ENCODE data around the gene WIPI1. TPM values are rescaled to one million over a fixed set of nuclear protein-coding genes. Genes with fewer than 3 reads are reported as not detected.

The WIPI1 gene
- total and polyA plus RNA-seq, 2 experiments from 2014 or later, result 67.4 to 79.6 TPM

DNA sequence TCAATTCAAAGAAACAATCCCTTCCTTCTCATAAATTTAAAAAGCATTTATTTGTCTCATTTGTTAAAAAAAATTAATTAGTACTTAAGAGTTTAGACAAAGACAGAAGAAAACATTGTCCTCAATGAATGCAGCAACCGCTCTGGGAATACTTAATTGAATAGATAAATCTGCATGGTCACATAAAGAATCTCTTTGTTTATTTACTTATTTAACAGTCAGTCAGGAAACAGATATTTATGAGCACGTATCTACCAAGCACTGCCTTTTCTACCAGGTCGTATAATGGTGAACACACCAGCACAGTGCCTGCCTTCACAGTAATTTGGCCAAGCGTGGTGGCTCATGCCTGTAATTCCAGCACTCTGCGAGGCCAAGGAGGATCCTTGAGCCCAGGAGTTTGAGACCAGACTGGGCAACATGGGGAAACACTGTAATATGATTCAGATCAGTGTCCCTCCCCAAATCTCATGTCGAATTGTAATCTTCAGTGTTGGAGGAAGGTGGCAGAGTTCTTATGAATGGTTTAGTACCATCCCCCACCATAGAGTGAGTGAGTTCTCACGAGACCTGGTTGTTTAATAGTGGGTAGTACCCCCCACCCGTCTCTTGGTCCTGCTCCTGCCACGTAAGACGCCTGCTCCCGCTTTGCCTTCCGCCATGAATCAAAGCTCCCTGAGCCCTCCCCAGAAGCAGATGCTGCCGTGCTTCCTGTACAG lies 8.1 kb downstream of the WIPI1 start:
- Histone ChIP-seq H3K27ac (no peak overlapping the region), H3K4me2 (no peak overlapping the region), H3K36me3 (replicated peaks; ENCODE audit: insufficient read depth, low read depth) (no peaks in the 10 kb centered on the region), H3K4me1 (ENCODE audit: insufficient read depth) (no peaks in the 10 kb centered on the region), H2AFZ (no peak overlapping the region), H3K9me2 (replicated peaks; ENCODE audit: insufficient read depth) (no peaks in the 10 kb centered on the region), H3K9me3 (ENCODE audit: low read depth) (no peaks in the 10 kb centered on the region), H3K4me3 (no peak overlapping the region), H3K27me3 (no peaks in the 10 kb centered on the region), H3K79me2 (peaks cover 17% of the 10 kb centered on the region), H4K20me1 (ENCODE audit: insufficient read depth, poor library complexity, severe bottlenecking) (no peaks in the 10 kb centered on the region)
- TF ChIP-seq EZH2 (IDR thresholded peaks at IDR 0.05; ENCODE audit: borderline replicate concordance) (no peak), EZH2phosphoT487 (IDR thresholded peaks at IDR 0.05; ENCODE audit: low read depth, severe bottlenecking, unreplicated experiment) (no peak)
- TF ChIP-seq, protein P1, sequence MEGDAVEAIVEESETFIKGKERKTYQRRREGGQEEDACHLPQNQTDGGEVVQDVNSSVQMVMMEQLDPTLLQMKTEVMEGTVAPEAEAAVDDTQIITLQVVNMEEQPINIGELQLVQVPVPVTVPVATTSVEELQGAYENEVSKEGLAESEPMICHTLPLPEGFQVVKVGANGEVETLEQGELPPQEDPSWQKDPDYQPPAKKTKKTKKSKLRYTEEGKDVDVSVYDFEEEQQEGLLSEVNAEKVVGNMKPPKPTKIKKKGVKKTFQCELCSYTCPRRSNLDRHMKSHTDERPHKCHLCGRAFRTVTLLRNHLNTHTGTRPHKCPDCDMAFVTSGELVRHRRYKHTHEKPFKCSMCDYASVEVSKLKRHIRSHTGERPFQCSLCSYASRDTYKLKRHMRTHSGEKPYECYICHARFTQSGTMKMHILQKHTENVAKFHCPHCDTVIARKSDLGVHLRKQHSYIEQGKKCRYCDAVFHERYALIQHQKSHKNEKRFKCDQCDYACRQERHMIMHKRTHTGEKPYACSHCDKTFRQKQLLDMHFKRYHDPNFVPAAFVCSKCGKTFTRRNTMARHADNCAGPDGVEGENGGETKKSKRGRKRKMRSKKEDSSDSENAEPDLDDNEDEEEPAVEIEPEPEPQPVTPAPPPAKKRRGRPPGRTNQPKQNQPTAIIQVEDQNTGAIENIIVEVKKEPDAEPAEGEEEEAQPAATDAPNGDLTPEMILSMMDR (IDR thresholded peaks at IDR 0.05; ENCODE audit: poor library complexity), result no peak
- no peak for DNase-seq (ENCODE audit: low spot score)
- WGBS (ENCODE audit: low lambda C conversion rate, missing lambda C conversion rate), result 95% methylated on average over 13 of the region's 13 CpGs

GRCh38 chr17:68446626-68447041 lies 10.7 kb downstream of the WIPI1 start:
- no peak for DNase-seq (ENCODE audit: low spot score)
- Histone ChIP-seq H3K27ac (no peak overlapping the region), H4K20me1 (ENCODE audit: insufficient read depth, poor library complexity, severe bottlenecking) (no peaks in the 10 kb centered on the region), H3K9me2 (replicated peaks; ENCODE audit: insufficient read depth) (no peaks in the 10 kb centered on the region), H3K4me2 (no peak overlapping the region), H3K4me3 (no peak overlapping the region), H3K36me3 (replicated peaks; ENCODE audit: insufficient read depth, low read depth) (no peaks in the 10 kb centered on the region), H3K4me1 (ENCODE audit: insufficient read depth) (peaks cover 4% of the 10 kb centered on the region), H3K9me3 (ENCODE audit: low read depth) (no peaks in the 10 kb centered on the region), H3K79me2 (no peaks in the 10 kb centered on the region), H2AFZ (no peak overlapping the region), H3K27me3 (no peaks in the 10 kb centered on the region)
- WGBS (ENCODE audit: low lambda C conversion rate, missing lambda C conversion rate), result 90% methylated on average over 9 of the region's 9 CpGs
- TF ChIP-seq, protein P1 (IDR thresholded peaks at IDR 0.05; ENCODE audit: poor library complexity), result no peak
- TF ChIP-seq EZH2 (IDR thresholded peaks at IDR 0.05; ENCODE audit: borderline replicate concordance) (no peak), EZH2phosphoT487 (IDR thresholded peaks at IDR 0.05; ENCODE audit: low read depth, severe bottlenecking, unreplicated experiment) (no peak)

DNA sequence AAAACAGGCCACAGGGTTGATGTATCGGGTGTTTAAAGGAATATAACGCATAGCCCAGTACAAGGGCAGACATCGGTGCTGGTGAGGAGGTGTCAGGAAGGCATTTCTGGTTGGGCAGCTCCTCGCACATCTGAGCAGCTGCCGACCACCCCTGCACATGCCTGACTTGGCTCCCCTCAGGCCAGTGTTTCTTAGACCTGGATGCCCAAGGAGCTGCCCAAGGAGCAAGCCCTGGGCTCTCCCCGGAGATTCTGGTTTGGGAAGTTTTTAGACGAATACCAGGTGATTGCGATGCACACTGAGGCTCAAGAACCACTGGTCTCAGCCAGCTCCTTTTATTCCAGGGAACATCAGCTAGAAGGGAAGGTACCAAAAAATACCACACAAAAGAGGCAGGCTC lies 11.6 kb downstream of the WIPI1 start:
- H4K20me1 ChIP-seq (ENCODE audit: insufficient read depth, poor library complexity, severe bottlenecking), result no peaks in the 10 kb centered on the region
- H3K4me2 ChIP-seq, result no peak overlapping the region
- whole genome bisulfite sequencing (ENCODE audit: low lambda C conversion rate, missing lambda C conversion rate), result 72% methylated on average over 8 of the region's 8 CpGs
- H3K27me3 ChIP-seq, result no peaks in the 10 kb centered on the region
- no peak overlapping the region for H3K4me3 ChIP-seq
- no peaks in the 10 kb centered on the region for H3K9me2 ChIP-seq (replicated peaks; ENCODE audit: insufficient read depth)
- no peaks in the 10 kb centered on the region for H3K9me3 ChIP-seq (ENCODE audit: low read depth)
- no peak overlapping the region for H3K27ac ChIP-seq
- H3K79me2 ChIP-seq, result no peaks in the 10 kb centered on the region
- no peak overlapping the region for H2AFZ ChIP-seq
- DNase-seq (ENCODE audit: low spot score), result no peak
- peaks cover 13% of the 10 kb centered on the region for H3K4me1 ChIP-seq (ENCODE audit: insufficient read depth)
- H3K36me3 ChIP-seq (replicated peaks; ENCODE audit: insufficient read depth, low read depth), result no peaks in the 10 kb centered on the region
- TF ChIP-seq, protein P1 (IDR thresholded peaks at IDR 0.05; ENCODE audit: poor library complexity), result no peak
